Measurements from ENCODE around the gene CASR.
"Not testable (repeated sequence)": the region's sequence is repeated elsewhere in the genome, so short reads cannot be mapped to it uniquely, and the experiment has no call there.

Gene CASR

DNA sequence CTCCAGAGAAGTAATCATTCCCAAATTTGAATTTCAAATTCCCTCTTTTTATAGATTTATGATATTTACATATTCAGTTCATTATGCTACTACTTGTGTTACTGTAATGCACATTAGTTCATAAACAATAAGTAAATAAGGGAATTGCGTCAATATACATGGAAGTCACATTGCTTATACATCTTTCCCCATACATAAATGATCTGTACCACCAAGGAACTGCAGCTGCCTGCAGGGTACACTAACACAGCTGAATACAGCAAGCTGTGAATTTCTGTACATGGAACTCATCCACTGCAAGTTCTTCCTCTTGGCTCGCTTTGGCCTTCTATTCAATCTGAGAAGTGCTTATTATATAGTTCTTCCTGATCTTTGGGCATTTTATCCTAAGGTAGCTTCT, 15.5 kb downstream of the CASR start:
- no peak for DNase-seq (ENCODE audit: low read depth)
- TF ChIP-seq, protein P1, sequence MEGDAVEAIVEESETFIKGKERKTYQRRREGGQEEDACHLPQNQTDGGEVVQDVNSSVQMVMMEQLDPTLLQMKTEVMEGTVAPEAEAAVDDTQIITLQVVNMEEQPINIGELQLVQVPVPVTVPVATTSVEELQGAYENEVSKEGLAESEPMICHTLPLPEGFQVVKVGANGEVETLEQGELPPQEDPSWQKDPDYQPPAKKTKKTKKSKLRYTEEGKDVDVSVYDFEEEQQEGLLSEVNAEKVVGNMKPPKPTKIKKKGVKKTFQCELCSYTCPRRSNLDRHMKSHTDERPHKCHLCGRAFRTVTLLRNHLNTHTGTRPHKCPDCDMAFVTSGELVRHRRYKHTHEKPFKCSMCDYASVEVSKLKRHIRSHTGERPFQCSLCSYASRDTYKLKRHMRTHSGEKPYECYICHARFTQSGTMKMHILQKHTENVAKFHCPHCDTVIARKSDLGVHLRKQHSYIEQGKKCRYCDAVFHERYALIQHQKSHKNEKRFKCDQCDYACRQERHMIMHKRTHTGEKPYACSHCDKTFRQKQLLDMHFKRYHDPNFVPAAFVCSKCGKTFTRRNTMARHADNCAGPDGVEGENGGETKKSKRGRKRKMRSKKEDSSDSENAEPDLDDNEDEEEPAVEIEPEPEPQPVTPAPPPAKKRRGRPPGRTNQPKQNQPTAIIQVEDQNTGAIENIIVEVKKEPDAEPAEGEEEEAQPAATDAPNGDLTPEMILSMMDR (conservative IDR thresholded peaks at IDR 0.05; ENCODE audit: low read length): no peak

DNA sequence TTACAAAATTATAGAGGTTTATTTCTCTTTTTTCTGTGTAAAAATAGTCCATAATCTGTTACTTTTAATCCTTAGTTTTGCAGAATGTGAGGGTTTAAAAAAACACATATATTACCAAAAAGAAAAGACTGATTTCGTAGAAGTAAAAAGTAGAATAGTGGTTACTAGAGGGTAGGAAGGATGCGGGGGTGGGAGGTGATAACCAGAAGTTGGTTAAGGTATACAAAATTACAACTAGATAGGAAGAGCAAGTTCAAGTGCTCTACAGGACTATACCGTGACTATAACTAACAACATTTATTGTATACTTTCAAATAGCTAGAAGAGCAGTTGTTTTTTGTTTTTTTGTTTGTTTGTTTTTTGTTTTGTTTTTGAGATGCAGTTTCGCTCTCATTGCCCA, 16.1 kb downstream of the CASR start:
- no peak for DNase-seq (ENCODE audit: low read depth)
- TF ChIP-seq, protein P1 (conservative IDR thresholded peaks at IDR 0.05; ENCODE audit: low read length): no peak
- H3K4me3 ChIP-seq (ENCODE audit: low read length): no peak overlapping the region

More for the DNA sequence above, 15.5 kb downstream of the CASR start:
- H3K4me3 ChIP-seq (ENCODE audit: low read length): no peak overlapping the region

DNA sequence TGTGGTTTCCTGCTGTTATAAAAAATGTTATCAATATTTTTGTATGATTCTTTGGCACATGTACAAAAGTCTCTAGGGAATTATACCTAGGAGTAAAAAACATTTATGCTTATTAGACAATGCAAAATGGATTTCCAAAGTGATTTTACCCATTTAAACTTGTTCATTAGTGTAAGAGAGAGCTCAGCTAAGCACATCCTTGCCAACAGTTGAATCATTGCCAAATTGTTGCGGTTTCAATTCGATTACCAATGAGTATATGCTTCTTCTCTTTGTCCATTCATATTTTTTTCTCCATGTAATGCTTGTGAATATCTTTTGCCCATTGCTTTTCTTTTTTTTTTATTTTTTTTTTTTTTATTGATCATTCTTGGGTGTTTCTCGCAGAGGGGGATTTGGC, 17.2 kb downstream of the CASR start:
- no peak for DNase-seq (ENCODE audit: low read depth)
- no peak overlapping the region for H3K4me3 ChIP-seq (ENCODE audit: low read length)
- TF ChIP-seq, protein P1 (conservative IDR thresholded peaks at IDR 0.05; ENCODE audit: low read length): no peak

DNA sequence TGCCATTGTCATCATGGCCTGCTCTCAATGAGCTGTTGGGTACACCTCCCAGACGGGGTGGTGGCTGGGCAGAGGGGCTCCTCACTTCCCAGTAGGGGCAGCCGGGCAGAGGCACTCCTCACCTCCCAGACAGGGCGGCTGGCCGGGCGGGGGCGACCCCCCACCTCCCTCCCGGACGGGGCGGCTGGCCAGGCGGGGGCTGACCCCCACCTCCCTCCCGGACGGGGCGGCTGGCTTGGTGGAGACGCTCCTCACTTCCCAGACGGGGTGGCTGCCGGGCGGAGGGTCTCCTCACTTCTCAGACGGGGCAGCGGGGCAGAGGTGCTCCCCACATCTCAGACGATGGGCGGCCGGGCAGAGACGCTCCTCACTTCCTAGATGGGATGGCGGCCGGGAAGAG, 18.0 kb downstream of the CASR start:
- H3K4me3 ChIP-seq (ENCODE audit: low read length); DNase-seq (ENCODE audit: low read depth): not testable (repeated sequence)

DNA sequence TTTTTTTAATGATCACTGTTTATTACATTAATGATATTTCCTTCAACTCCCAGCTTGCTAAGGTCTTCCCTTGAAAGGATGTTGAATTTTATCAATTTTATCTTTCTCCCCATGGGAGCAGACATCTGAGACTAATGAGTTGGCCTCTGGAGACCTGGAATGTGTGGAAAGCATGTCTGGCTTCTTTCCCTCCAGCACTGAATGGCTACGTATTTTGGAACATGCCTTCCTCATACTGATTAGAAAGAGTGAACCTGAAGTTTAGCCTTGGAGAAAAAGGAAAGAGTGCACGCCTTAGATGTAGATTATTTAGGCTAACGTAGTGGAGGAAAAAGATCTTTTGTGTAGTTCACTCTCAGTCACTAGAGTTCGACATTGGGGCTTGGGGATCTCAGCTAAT, 25.1 kb downstream of the CASR start:
- no peak for DNase-seq (ENCODE audit: low read depth)
- TF ChIP-seq, protein P1 (conservative IDR thresholded peaks at IDR 0.05; ENCODE audit: low read length): no peak
- no peak overlapping the region for H3K4me3 ChIP-seq (ENCODE audit: low read length)

DNA sequence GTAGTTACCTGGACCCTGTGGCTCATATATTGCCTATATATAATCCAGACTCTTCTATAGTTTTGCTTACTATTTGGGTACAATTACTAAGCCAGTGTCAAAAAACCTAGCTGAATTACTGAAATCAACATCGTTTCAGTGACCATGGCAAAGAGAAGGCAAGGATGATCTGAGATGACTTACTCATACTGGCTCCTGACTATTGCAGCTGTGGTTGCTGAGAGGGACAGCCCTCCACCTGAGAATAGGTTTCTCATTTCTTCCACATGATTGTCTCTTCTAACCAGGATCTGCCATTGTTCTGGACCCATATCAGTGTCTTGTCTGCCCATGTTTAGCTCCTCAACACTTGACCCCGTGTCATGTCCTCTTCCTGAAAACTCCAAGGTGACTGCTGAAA, 30.2 kb downstream of the CASR start:
- H3K4me3 ChIP-seq (ENCODE audit: low read length): no peak overlapping the region
- no peak for DNase-seq (ENCODE audit: low read depth)
- TF ChIP-seq, protein P1 (conservative IDR thresholded peaks at IDR 0.05; ENCODE audit: low read length): no peak

DNA sequence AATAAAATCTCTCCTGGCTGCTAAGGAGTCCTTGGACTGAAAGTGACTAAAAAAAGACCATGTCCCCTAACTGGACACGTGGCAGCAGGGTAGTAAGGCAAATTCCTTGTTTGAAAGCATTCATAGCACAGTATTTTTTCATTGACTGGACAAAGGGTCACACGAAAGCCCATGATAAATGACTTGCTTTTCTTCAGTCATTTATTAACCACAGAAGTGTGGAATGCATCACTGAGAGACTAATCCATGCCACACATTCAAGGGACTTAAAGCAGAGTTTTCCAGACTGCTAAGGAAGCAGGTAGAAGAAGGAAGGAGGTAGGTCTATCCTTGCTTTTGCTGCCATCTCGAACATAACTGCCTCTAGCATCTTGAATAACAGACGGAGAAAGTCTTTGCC, 31.2 kb downstream of the CASR start:
- H3K4me3 ChIP-seq (ENCODE audit: low read length): no peak overlapping the region
- TF ChIP-seq, protein P1 (conservative IDR thresholded peaks at IDR 0.05; ENCODE audit: low read length): no peak

More for the DNA sequence above, 31.2 kb downstream of the CASR start:
- no peak for DNase-seq (ENCODE audit: low read depth)
